Measurements from ENCODE around the gene MGAT5. TPM values are rescaled to one million over a fixed set of nuclear protein-coding genes. Genes with fewer than 3 reads are reported as not detected.
A peak's percentile ranks its signal among the peaks of the same experiment; 100 is the strongest.

Gene MGAT5
- total RNA-seq, 6 donors from 2014 or later, result 25.3 to 65.5 (median 41.3) TPM

- peaks cover 0 to 4% (median 0%) of the 10 kb centered on the region in 4 donors for H3K36me3 ChIP-seq
- no peak overlapping the region for H3K27ac ChIP-seq
- H3K9me3 ChIP-seq, result no peaks in the 10 kb centered on the region
- no peak for DNase-seq
- H3K27me3 ChIP-seq, result no peaks in the 10 kb centered on the region
- TF ChIP-seq POLR2A (IDR thresholded peaks at IDR 0.05) (no peak), EP300 (IDR thresholded peaks at IDR 0.05) (no peak), POLR2AphosphoS5 (IDR thresholded peaks at IDR 0.05) (no peak)
- TF ChIP-seq, protein P1, sequence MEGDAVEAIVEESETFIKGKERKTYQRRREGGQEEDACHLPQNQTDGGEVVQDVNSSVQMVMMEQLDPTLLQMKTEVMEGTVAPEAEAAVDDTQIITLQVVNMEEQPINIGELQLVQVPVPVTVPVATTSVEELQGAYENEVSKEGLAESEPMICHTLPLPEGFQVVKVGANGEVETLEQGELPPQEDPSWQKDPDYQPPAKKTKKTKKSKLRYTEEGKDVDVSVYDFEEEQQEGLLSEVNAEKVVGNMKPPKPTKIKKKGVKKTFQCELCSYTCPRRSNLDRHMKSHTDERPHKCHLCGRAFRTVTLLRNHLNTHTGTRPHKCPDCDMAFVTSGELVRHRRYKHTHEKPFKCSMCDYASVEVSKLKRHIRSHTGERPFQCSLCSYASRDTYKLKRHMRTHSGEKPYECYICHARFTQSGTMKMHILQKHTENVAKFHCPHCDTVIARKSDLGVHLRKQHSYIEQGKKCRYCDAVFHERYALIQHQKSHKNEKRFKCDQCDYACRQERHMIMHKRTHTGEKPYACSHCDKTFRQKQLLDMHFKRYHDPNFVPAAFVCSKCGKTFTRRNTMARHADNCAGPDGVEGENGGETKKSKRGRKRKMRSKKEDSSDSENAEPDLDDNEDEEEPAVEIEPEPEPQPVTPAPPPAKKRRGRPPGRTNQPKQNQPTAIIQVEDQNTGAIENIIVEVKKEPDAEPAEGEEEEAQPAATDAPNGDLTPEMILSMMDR (IDR thresholded peaks at IDR 0.05), result no peak
- 31 to 42% methylated on average over 1 of the region's 1 CpG for WGBS, 2 donors
- peak in 1 of 2 donors; percentile 53 for ATAC-seq (ENCODE audit: low FRiP score in 2 of 2)
- H3K4me1 ChIP-seq, result peaks cover 0 to 8% (median 0%) of the 10 kb centered on the region in 4 donors
- no peak overlapping the region for H3K4me3 ChIP-seq
These were observed 83.8 kb downstream of the MGAT5 start for GRCh38 chr2:134337631-134338030.

DNA sequence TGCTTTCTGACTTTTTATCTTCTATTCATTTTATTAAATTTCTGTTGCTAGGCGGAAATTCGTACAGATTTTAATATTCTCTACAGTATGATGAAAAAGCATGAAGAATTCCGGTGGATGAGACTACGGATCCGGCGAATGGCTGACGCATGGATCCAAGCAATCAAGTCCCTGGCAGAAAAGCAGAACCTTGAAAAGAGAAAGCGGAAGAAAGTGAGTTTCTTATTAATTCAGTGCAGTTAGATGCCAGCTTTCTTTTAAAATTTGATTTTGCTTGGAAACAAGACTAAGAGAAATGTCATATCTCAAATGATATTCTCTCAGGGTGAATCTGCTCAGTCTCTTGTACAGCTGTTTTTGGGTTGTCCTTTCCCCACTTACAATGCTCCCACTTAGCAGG, 84.3 kb downstream of the MGAT5 start:
- Histone ChIP-seq H3K9me3 (no peaks in the 10 kb centered on the region), H3K4me1 (peaks cover 0 to 8% (median 0%) of the 10 kb centered on the region in 4 donors), H3K36me3 (peaks cover 0 to 4% (median 0%) of the 10 kb centered on the region in 4 donors), H3K27me3 (no peaks in the 10 kb centered on the region), H3K4me3 (no peak overlapping the region), H3K27ac (no peak overlapping the region)
- TF ChIP-seq POLR2AphosphoS5 (IDR thresholded peaks at IDR 0.05) (no peak), EP300 (IDR thresholded peaks at IDR 0.05) (no peak), POLR2A (IDR thresholded peaks at IDR 0.05) (no peak)
- TF ChIP-seq, protein P1 (IDR thresholded peaks at IDR 0.05), result no peak
- no peak for DNase-seq
- peak in 1 of 2 donors; percentile 77 for ATAC-seq (ENCODE audit: low FRiP score in 2 of 2)
- WGBS, 2 donors, result 87 to 96% methylated on average over 8 of the region's 8 CpGs

DNA sequence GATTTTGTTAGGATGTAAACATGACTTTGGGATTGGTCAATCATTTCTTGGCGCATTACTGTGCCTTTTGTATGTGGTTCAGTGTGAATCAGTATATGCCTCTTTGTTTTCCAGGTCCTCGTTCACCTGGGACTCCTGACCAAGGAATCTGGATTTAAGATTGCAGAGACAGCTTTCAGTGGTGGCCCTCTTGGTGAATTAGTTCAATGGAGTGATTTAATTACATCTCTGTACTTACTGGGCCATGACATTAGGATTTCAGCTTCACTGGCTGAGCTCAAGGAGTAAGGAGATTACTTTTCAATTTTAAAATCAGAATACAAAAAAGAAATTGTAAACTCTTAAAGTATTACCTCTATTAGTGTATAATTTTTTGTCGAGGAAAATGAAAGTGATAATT, 87.6 kb downstream of the MGAT5 start:
- ATAC-seq (ENCODE audit: low FRiP score in 2 of 2), result no peak
- Histone ChIP-seq H3K4me1 (peaks cover 0 to 8% (median 0%) of the 10 kb centered on the region in 4 donors), H3K27ac (peak overlapping the region in 2 of 4 donors; percentile 1 to 31), H3K27me3 (no peaks in the 10 kb centered on the region), H3K9me3 (no peaks in the 10 kb centered on the region), H3K4me3 (no peak overlapping the region), H3K36me3 (peaks cover 0 to 9% (median 0%) of the 10 kb centered on the region in 4 donors)
- DNase-seq, result no peak
- WGBS, 2 donors, result 71 to 74% methylated on average over 3 of the region's 3 CpGs
- TF ChIP-seq, protein P1 (IDR thresholded peaks at IDR 0.05), result no peak
- TF ChIP-seq EP300 (IDR thresholded peaks at IDR 0.05) (no peak), POLR2AphosphoS5 (IDR thresholded peaks at IDR 0.05) (no peak), POLR2A (IDR thresholded peaks at IDR 0.05) (no peak)

DNA sequence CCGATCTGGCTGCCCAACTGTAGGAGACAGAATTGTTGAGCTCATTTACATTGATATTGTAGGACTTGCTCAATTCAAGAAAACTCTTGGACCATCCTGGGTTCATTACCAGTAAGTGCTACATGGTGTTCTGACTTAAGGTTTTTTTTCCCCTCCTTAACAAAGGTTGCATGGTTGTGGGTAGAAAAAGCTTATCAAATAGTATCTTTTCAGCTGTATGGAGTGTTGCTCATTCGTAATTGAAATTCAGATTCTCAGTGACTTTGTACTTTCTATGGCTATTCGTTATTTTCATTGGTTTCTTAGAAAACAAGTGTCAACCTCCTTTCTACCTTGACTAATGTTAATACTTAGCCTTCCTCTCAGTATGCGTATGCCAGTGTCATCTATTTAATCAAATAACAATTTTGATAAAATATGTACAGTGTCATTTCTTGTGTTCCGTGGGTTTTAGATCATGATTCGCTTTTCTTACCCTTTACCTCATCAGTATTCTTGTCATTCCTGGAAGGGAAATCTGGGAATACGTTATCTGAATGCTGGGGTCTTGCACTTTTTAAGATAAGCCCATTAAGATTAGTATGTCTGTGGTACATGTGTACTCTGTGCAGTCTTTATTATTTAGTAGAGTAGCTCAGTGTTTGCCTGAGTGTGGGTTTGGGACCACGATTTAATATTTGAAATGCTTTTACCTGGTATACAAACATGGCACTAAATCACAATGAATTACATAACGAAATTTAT, 91.3 kb downstream of the MGAT5 start:
- ATAC-seq (ENCODE audit: low FRiP score in 2 of 2), result no peak
- Histone ChIP-seq H3K36me3 (peaks cover 0 to 9% (median 0%) of the 10 kb centered on the region in 4 donors), H3K27ac (no peak overlapping the region), H3K27me3 (no peaks in the 10 kb centered on the region), H3K4me1 (peaks cover 0 to 8% (median 0%) of the 10 kb centered on the region in 4 donors), H3K9me3 (no peaks in the 10 kb centered on the region), H3K4me3 (no peak overlapping the region)
- WGBS, 2 donors, result 95 to 97% methylated on average over 9 of the region's 9 CpGs
- no peak for DNase-seq
- no peak for TF ChIP-seq POLR2A (IDR thresholded peaks at IDR 0.05)
- no peak for TF ChIP-seq EP300 (IDR thresholded peaks at IDR 0.05)
- TF ChIP-seq, protein P1 (IDR thresholded peaks at IDR 0.05), result no peak
- no peak for TF ChIP-seq POLR2AphosphoS5 (IDR thresholded peaks at IDR 0.05)
